Measurements from ENCODE around the gene SLC25A22.

Gene SLC25A22

GRCh38 chr11:778976-779954 is 18.8 kb downstream of the SLC25A22 start:
- TF ChIP-seq EZH2phosphoT487 (IDR thresholded peaks at IDR 0.05; ENCODE audit: low read depth): no peak
- peak; percentile 12; the same call in 1 of the 2 replicates for TF ChIP-seq CTCF (IDR thresholded peaks at IDR 0.05; ENCODE audit: low read depth, low read length)
- no peak overlapping the region for H2AFZ ChIP-seq (ENCODE audit: low read depth, low read length)
- H3K27ac ChIP-seq (ENCODE audit: low read length): no peak overlapping the region
- no peaks in the 10 kb centered on the region for H3K9me3 ChIP-seq (ENCODE audit: insufficient read depth, low read length)
- no peak overlapping the region for H3K4me2 ChIP-seq (ENCODE audit: low read length)
- no peak overlapping the region for H3K4me3 ChIP-seq (ENCODE audit: low read length)
- H3K79me2 ChIP-seq (ENCODE audit: low read length): peaks cover 42% of the 10 kb centered on the region
- H3K36me3 ChIP-seq (replicated peaks; ENCODE audit: low read depth, low read length): peaks cover 6% of the 10 kb centered on the region
- H3K4me1 ChIP-seq (ENCODE audit: low read length): peaks cover 13% of the 10 kb centered on the region
- peaks cover 17% of the 10 kb centered on the region for H4K20me1 ChIP-seq (ENCODE audit: insufficient read depth, low read length)
- H3K9ac ChIP-seq (ENCODE audit: low read length): no peak overlapping the region
- no peaks in the 10 kb centered on the region for H3K27me3 ChIP-seq (ENCODE audit: low read depth, low read length)

DNA sequence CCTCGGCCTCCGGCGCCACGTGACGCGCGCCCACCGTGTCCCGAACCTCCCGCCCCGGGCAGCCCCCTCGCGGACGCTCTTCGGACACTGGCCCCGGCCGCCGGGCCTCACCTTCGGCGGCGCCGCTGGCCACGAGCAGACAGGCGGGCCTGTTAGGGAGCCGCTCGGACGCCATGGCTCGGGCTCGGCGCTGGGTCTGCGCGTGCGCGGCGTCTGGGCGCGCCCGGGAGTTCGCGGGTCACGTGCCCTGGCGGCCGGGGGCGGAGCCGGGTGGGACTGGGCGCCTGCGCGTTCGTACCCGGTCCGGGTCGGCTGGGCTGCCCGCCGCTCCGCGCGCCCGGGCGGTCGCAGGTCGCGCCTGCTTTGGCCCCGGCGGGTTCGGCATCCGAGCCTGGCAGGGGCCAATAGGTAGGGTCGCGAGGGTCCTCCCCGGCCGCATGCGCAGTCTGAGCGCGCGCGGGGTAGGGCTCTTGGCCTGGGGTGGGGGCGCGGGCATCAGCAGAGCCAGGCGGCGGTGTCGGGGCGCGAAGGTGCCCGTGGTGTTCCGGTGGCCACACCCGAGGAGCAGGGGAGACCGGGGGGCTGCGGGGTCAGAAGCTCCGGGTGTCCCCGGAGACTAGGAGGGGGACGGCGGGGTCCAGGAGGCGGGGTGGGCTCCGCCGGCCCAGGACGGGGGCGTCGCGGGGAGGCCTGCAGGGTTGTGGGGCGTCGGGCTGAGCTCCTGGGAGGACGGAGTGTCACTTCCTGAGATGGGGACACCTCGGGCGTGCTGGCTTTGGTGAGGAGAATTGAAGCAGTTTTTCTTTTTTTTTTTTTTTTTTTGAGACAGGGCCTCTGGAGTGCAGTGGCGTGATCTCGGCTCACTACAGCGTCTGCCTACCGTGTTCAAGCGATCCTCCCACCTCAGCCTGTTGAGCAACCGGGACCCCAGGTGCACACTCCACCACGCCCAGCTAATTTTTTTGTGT is 20.5 kb downstream of the SLC25A22 start, which contains the start of gene GATD1:
Gene GATD1, minus strand, starts transcription at position 200 of the 968 bp plus-strand sequence. Its CDS starts 25 bp downstream, at position 175.
- H3K9me3 ChIP-seq (ENCODE audit: insufficient read depth, low read length): no peaks in the 10 kb centered on the region
- no peaks in the 10 kb centered on the region for H3K27me3 ChIP-seq (ENCODE audit: low read depth, low read length)
- H3K9ac ChIP-seq (ENCODE audit: low read length): peak within 1 kb of the TSS; percentile 83
- H3K36me3 ChIP-seq (replicated peaks; ENCODE audit: low read depth, low read length): peaks cover 12% of the 10 kb centered on the region
- H3K79me2 ChIP-seq (ENCODE audit: low read length): peaks cover 59% of the 10 kb centered on the region
- peak within 1 kb of the TSS; percentile 50 for H3K27ac ChIP-seq (ENCODE audit: low read length)
- TF ChIP-seq CTCF (IDR thresholded peaks at IDR 0.05; ENCODE audit: low read depth, low read length) (no peak), EZH2phosphoT487 (IDR thresholded peaks at IDR 0.05; ENCODE audit: low read depth) (no peak)
- H4K20me1 ChIP-seq (ENCODE audit: insufficient read depth, low read length): peaks cover 31% of the 10 kb centered on the region
- peak within 1 kb of the TSS; percentile 97 for H3K4me2 ChIP-seq (ENCODE audit: low read length)
- peak within 1 kb of the TSS; percentile 49 for H2AFZ ChIP-seq (ENCODE audit: low read depth, low read length)
- H3K4me1 ChIP-seq (ENCODE audit: low read length): peaks cover 13% of the 10 kb centered on the region
- H3K4me3 ChIP-seq (ENCODE audit: low read length): peak within 1 kb of the TSS; percentile 98

DNA sequence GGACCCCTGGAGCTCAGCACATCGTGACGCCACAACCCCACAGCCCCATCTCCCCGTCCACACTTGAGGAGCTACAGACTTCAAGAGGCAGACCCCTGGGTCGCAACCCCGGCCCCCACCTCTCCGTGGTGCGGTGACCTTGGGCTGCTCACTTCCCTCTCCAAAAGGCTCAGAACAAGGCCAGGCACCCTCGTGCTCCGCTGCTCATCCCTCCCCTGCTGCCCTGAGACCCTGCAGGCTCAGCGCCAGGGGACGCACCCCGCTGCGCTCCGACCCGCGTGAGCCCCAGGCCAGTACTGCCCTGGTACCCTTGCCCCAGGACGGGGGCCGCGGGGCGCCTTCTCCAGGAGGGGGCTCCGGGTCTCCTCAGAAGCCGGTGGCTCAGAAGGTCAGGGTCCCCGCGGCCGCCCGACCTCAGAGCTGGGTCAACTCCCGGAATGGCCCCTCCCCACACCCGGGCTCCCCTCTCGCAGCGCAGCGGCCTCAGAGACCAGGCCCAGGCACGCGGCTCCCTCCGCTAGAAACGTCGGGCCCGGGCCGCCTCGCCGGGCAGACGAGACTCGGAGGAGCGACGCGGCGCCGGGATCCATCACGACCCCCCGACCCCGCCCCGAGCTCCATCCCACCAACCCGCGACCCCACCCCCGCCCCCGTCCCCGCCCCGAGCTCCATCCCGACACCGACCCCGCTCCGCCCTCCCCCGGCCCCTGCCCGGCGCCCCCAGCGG is 21.4 kb downstream of the SLC25A22 start:
- Histone ChIP-seq H3K9me3 (ENCODE audit: insufficient read depth, low read length) (no peaks in the 10 kb centered on the region), H3K27ac (ENCODE audit: low read length) (peak overlapping the region; percentile 47), H3K27me3 (ENCODE audit: low read depth, low read length) (no peaks in the 10 kb centered on the region), H3K4me2 (ENCODE audit: low read length) (peak overlapping the region; percentile 97), H2AFZ (ENCODE audit: low read depth, low read length) (no peak overlapping the region), H3K9ac (ENCODE audit: low read length) (peak overlapping the region; percentile 83), H3K36me3 (replicated peaks; ENCODE audit: low read depth, low read length) (peaks cover 13% of the 10 kb centered on the region), H3K79me2 (ENCODE audit: low read length) (peaks cover 66% of the 10 kb centered on the region), H3K4me3 (ENCODE audit: low read length) (peak overlapping the region; percentile 98), H4K20me1 (ENCODE audit: insufficient read depth, low read length) (peaks cover 31% of the 10 kb centered on the region), H3K4me1 (ENCODE audit: low read length) (peaks cover 13% of the 10 kb centered on the region)
- TF ChIP-seq EZH2phosphoT487 (IDR thresholded peaks at IDR 0.05; ENCODE audit: low read depth) (no peak), CTCF (IDR thresholded peaks at IDR 0.05; ENCODE audit: low read depth, low read length) (no peak)

All from OCI-LY3 (cell line).